Liver (tissue), 9 donors: Measurements from ENCODE around the gene MTARC1. TPM values are rescaled to one million over a fixed set of nuclear protein-coding genes. Genes with fewer than 3 reads are reported as not detected.

ENCODE experiments used
- DNase-seq: peaks from one replicate; pipeline ENCODE4 v3.0.0-alpha.2; 2017; ENCODE audit warnings: low spot score
- H3K27ac ChIP-seq, 2 donors: one replicate each; pipeline ENCODE4 v1.7.0; 2013; ENCODE audit warnings: inconsistent platforms in 2 of 2, low read length in 2 of 2, control low read depth in 1 of 2, low read depth in 1 of 2, mild to moderate bottlenecking in 1 of 2
- H3K27me3 ChIP-seq, 4 donors: one replicate each; pipeline versions ENCODE4 v1.6.1 to v1.7.0; 2013; ENCODE audit warnings: low read length in 3 of 4, inconsistent platforms in 1 of 4, mild to moderate bottlenecking in 1 of 4, moderate library complexity in 1 of 4; ENCODE audit not compliant: control insufficient read depth in 4 of 4, insufficient read depth in 4 of 4
- H3K36me3 ChIP-seq, 4 donors: one replicate each; pipeline versions ENCODE4 v1.6.1 to v1.7.0; 2013; ENCODE audit warnings: low read length in 3 of 4, mild to moderate bottlenecking in 3 of 4, low read depth in 1 of 4, moderate library complexity in 1 of 4; ENCODE audit not compliant: control insufficient read depth in 4 of 4, insufficient read depth in 3 of 4
- H3K4me1 ChIP-seq, 4 donors: one replicate each; pipeline versions ENCODE4 v1.6.1 to v1.7.0; 2013; ENCODE audit warnings: low read length in 3 of 4, mild to moderate bottlenecking in 3 of 4, moderate library complexity in 1 of 4; ENCODE audit not compliant: control insufficient read depth in 4 of 4, insufficient read depth in 4 of 4
- H3K4me3 ChIP-seq, 3 donors: one replicate each; pipeline versions ENCODE4 v1.6.1 to v1.7.0; 2013; ENCODE audit warnings: low read length in 3 of 3, control low read depth in 1 of 3, low read depth in 1 of 3, mild to moderate bottlenecking in 1 of 3
- H3K9ac ChIP-seq, 2 donors: one replicate each; pipeline ENCODE4 v1.7.0; 2013; ENCODE audit warnings: low read length in 2 of 2, mild to moderate bottlenecking in 2 of 2, moderate library complexity in 2 of 2, control low read depth in 1 of 2, low read depth in 1 of 2
- H3K9me3 ChIP-seq, 4 donors: one replicate each; pipeline versions ENCODE4 v1.6.1 to v1.7.0; 2013; ENCODE audit warnings: low read length in 3 of 4; ENCODE audit not compliant: control insufficient read depth in 4 of 4
- ATF3 ChIP-seq: IDR thresholded peaks from 2 replicates; pipeline ENCODE4 v1.6.1; 2016; ENCODE audit warnings: antibody characterized with exemption
- CTCF ChIP-seq: fragments of 150-350 bp; IDR thresholded peaks from 2 replicates; pipeline ENCODE4 v1.5.1; 2017; ENCODE audit warnings: improper control_type of control experiment, low read depth, low read length; ENCODE audit not compliant: missing input control
- EGR1 ChIP-seq, 2 donors: IDR thresholded peaks; 2 replicates each; pipeline ENCODE4 v1.6.1; 2016 to 2018; ENCODE audit warnings: antibody characterized with exemption in 2 of 2, low read depth in 2 of 2
- FOXA1 ChIP-seq: IDR thresholded peaks from 2 replicates; pipeline ENCODE4 v1.6.1; 2016; ENCODE audit warnings: antibody characterized with exemption
- FOXA2 ChIP-seq: IDR thresholded peaks from 2 replicates; pipeline ENCODE4 v1.6.1; 2016; ENCODE audit warnings: antibody characterized with exemption
- GABPA ChIP-seq, 2 donors: IDR thresholded peaks in 1 of 2; conservative IDR thresholded peaks in 1 of 2; 2 replicates each; pipeline ENCODE4 v1.6.1; 2016; ENCODE audit warnings: antibody characterized with exemption in 2 of 2, mild to moderate bottlenecking in 1 of 2, moderate library complexity in 1 of 2
- HNF4A ChIP-seq, 2 donors: conservative IDR thresholded peaks; 2 replicates each; pipeline ENCODE4 v1.6.1; 2016; ENCODE audit warnings: antibody characterized with exemption in 2 of 2, mild to moderate bottlenecking in 2 of 2
- JUND ChIP-seq, 2 donors: IDR thresholded peaks; 2 replicates each; pipeline ENCODE4 v1.6.1; 2016; ENCODE audit warnings: antibody characterized with exemption in 2 of 2
- MAX ChIP-seq: IDR thresholded peaks from 2 replicates; pipeline ENCODE4 v1.6.1; 2016; ENCODE audit warnings: antibody characterized with exemption
- NR2F2 ChIP-seq: IDR thresholded peaks from 2 replicates; pipeline ENCODE4 v1.6.1; 2016; ENCODE audit warnings: antibody characterized with exemption
- RAD21 ChIP-seq, 2 donors: IDR thresholded peaks; 2 replicates each; pipeline ENCODE4 v1.6.1; 2016; ENCODE audit warnings: antibody characterized with exemption in 2 of 2, mild to moderate bottlenecking in 2 of 2
- REST ChIP-seq: IDR thresholded peaks from 2 replicates; pipeline ENCODE4 v1.6.1; 2016; ENCODE audit warnings: antibody characterized with exemption, mild to moderate bottlenecking
- RXRA ChIP-seq, 2 donors: IDR thresholded peaks; 2 replicates each; pipeline ENCODE4 v1.6.1; 2017 to 2018; ENCODE audit warnings: antibody characterized with exemption in 2 of 2, mild to moderate bottlenecking in 1 of 2
- SP1 ChIP-seq: IDR thresholded peaks from 2 replicates; pipeline ENCODE4 v1.6.1; 2018; ENCODE audit warnings: antibody characterized with exemption, mild to moderate bottlenecking
- TAF1 ChIP-seq: conservative IDR thresholded peaks from 2 replicates; pipeline ENCODE4 v1.6.1; 2016; ENCODE audit warnings: antibody characterized with exemption, mild to moderate bottlenecking
- YY1 ChIP-seq: IDR thresholded peaks from 2 replicates; pipeline ENCODE4 v1.6.1; 2016; ENCODE audit warnings: antibody characterized with exemption, mild to moderate bottlenecking
- ZBTB33 ChIP-seq: IDR thresholded peaks from 2 replicates; pipeline ENCODE4 v1.6.1; 2016; ENCODE audit warnings: antibody characterized with exemption
- WGBS: extraction: QIAGEN DNeasy Blood & Tissue Kit; methylation state at CpG from one replicate; pipeline ENCODE4 v1.1.7; 2013; 5-methylcytosine and 5-hydroxymethylcytosine counted together
- polyA plus RNA-seq, 2 donors: library from polyadenylated mRNA; stranded (reverse) in 1 of 2; unstranded in 1 of 2; fragments of 200-250 nt in 1 of 2; fragments of >200 nt in 1 of 2; fragmentation: Nextera tagmentation in 1 of 2; extraction: Ambion mirVana in 1 of 2; gene quantifications; one replicate each; pipeline versions ENCODE4 v1.2.1 to v1.2.3, GENCODE V29; 2013 to 2015
- total RNA-seq, 2 donors: library from RNA; depleted of rRNA; stranded (reverse); fragments of >200 nt; gene quantifications; one replicate each; pipeline ENCODE4 v1.2.3, GENCODE V29; 2014
- donor health status: healthy.
- donor health status: healthy.
- donor health status: healthy.
- donor health status: healthy.
- donor health status: healthy.

The MTARC1 gene
- total and polyA plus RNA-seq, 4 donors = 9.8 to 71.3 (median 21.5) TPM

GRCh38 chr1:220828950-220829586 lies 42.4 kb downstream of the MTARC1 start:
- Histone ChIP-seq H3K27me3 (no peaks in the 10 kb centered on the region), H3K9me3 (no peaks in the 10 kb centered on the region), H3K4me1 (peaks cover 2 to 41% (median 36%) of the 10 kb centered on the region in 4 donors), H3K36me3 (no peaks in the 10 kb centered on the region), H3K4me3 (peak overlapping the region in 1 of 3 donors; percentile 3), H3K27ac (peak overlapping the region; percentile 22 to 73), H3K9ac (no peak overlapping the region)
- 72% methylated on average over 4 of the region's 4 CpGs for WGBS
- no peak for DNase-seq
- TF ChIP-seq FOXA2 (no peak), RAD21 (IDR thresholded peaks at IDR 0.05) (no peak), FOXA1 (no peak), CTCF (no peak), GABPA (IDR thresholded peaks at IDR 0.05 in 1 of 2, conservative IDR thresholded peaks at IDR 0.05 in 1 of 2) (no peak), EGR1 (IDR thresholded peaks at IDR 0.05; ENCODE audit: low read depth in 2 of 2) (no peak), NR2F2 (no peak), ZBTB33 (no peak), YY1 (no peak), REST (no peak), HNF4A (conservative IDR thresholded peaks at IDR 0.05) (no peak), JUND (IDR thresholded peaks at IDR 0.05) (no peak), RXRA (IDR thresholded peaks at IDR 0.05) (peak in 1 of 2 donors; percentile 41), MAX (no peak), TAF1 (no peak), ATF3 (no peak), SP1 (peak; percentile 16)
